ENCODE data around the gene CCDC196.

The CCDC196 gene, protein sequence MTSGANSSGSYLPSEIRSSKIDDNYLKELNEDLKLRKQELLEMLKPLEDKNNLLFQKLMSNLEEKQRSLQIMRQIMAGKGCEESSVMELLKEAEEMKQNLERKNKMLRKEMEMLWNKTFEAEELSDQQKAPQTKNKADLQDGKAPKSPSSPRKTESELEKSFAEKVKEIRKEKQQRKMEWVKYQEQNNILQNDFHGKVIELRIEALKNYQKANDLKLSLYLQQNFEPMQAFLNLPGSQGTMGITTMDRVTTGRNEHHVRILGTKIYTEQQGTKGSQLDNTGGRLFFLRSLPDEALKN

GRCh38 chr14:66485910-66486421 is at the start of gene CCDC196:
TSS of gene CCDC196 (plus strand) at chr14:66486371. CDS start at chr14:66486503, 132 bp downstream.
- no peak for DNase-seq

GRCh38 chr14:66440801-66441200 is 45.4 kb upstream of the CCDC196 start:
- no peak for DNase-seq

DNA sequence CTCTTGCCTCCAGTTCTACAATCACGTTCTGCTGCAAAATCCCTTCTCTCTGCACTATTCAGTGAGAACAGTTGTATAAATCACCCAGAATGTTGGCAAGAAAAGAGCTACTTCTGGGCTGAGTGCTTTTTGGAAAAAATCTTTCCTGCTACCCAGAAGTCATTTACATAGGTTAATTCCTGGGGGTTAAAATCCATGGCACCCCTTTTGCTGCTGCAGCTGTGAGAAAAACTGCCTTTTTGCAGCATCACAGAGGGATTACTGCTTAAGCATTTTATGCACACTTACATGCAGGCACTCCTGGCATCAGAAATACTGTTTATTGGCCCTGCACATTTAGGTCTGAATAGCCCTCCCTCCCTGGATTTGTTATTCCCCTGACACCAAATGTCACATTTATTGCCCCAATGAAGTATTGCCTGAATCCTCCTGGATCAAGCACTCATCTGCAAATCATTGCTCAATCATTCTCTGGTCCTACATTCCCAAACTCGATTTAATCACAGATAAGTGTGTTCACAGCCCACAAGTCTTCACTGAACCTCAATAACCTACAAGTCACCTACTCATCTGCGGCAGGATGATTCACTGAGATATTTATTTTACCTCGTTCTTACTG is 43.1 kb upstream of the CCDC196 start:
- DNase-seq = no peak

GRCh38 chr14:66443785-66444184 is 42.4 kb upstream of the CCDC196 start:
- no peak for DNase-seq

GRCh38 chr14:66444271-66444927 is 41.8 kb upstream of the CCDC196 start:
- no peak for DNase-seq

DNA sequence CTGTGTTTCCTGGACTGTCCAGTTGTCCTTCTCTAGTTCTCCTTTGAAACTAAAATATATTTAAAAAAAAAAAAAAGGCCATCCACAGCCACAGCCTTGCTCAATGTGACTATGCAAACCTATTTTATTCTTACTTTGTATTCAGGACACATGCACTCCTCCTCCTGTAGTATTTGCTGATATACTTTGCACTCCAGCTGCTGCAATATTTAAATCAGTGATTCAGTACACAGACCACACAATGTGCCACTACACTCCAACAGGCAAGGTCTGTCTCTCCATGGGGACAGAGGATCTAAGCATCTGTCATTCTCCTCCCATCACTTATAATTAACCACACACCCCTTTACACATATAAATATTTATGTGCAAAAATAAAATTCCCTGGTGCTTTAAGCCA is 40.2 kb upstream of the CCDC196 start:
- no peak for DNase-seq

DNA sequence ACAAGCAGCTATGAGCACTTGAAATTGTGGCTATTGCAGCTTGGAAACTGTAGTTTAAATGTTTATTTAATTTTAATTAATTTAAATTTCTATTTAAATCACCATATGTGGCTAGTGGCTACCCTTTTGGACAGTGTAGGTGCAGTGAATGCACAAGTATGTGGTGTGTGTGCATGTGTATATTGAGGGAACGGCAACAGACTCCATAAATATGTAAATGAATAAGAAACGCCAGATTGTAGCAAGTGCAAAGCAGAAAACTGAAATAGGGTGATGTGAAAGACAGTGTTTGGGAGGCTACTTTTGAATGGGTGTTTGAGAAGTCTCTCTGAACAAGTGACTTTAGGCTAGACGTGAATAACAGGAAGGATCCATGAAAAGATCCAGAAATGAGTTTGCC is 32.7 kb upstream of the CCDC196 start:
- DNase-seq = no peak

- no peak for DNase-seq
Observed at GRCh38 chr14:66459603-66460002, 26.6 kb upstream of the CCDC196 start.

DNA sequence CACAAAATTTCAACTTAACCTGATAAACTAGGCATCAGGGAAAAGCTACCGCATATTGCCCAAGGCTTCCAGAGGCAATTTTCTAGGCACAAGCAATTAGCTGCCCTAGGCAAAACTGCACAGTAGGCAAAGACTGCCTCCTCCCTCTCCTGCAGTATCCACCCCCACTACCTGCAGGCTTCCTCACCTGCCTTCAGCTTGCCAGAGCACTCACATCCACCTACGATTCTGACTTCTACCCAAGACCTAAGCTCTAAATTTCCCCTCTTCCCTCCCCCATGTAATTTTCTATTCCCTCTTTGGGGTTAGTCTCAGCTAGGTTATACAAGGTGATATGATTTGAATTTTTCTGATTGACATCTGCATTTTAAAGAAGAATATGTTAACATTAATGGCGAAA is 21.9 kb upstream of the CCDC196 start:
- DNase-seq = no peak

- DNase-seq = no peak
Observed at GRCh38 chr14:66468778-66469367, 17.3 kb upstream of the CCDC196 start.

DNA sequence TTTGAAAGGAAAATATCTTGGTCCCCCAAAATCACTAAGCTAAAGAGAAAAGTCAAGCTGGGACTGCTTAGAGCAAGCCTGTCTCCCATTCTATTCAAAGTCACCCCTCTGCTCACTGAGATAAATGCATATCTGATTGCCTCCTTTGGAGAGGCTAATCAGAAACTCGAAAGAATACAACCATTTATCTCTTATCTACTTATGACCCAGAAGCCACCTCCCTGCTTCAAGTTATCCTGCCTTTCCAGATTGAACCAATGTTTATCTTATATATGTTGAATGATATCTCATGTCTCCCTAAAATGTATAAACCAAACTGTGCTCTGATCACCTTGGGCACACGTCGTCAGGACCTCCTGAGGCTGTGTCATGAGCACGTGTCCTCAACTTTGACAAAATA is 14.6 kb upstream of the CCDC196 start:
- DNase-seq = no peak

- no peak for DNase-seq
Observed at GRCh38 chr14:66472251-66472650, 13.9 kb upstream of the CCDC196 start.

- no peak for DNase-seq
Observed at GRCh38 chr14:66473223-66473622, 12.9 kb upstream of the CCDC196 start.

- no peak for DNase-seq
Observed at GRCh38 chr14:66476964-66477363, 9.2 kb upstream of the CCDC196 start.

- no peak for DNase-seq
Observed at GRCh38 chr14:66477567-66477966, 8.6 kb upstream of the CCDC196 start.

DNA sequence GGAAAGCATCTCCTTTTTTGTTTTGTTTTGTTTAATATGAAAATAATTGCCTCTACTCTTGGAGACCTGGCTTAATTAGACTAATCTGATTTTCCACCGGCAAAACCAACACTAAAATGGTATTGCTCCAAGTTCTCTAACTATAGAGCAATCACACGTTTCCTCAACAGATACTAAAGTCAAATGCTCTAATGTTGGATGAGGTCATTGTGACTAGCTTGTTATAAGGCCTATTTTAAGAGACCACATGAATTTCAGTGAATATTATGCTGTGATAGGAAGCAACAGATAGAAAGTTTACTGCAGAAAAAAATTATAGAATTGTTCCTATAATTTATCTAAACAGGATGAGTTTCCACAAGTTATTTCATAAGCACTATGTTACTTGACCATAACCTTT is 3.3 kb upstream of the CCDC196 start:
- DNase-seq = no peak

DNA sequence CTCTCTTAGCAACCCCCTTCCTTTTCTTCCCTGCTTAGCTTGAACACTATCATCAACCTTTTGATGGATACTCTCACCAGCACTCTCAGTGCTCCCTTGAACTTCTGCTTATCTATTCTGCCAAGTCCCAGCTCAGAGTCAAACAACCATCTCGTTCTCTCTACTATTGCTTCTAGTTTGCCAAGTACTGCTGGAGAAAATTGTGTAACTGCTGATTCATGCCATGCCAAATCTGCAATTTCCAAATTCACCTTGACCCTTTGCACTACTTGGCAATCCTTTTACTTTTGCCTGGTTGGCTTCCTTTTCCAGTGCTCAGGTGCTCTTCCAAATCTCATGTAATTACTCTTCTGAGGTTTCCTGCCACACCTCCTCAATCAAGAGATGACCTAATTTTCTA is 2.8 kb upstream of the CCDC196 start:
- DNase-seq = no peak

GRCh38 chr14:66485029-66485428 is 1.1 kb upstream of the CCDC196 start:
- DNase-seq = no peak

- no peak for DNase-seq
Observed at GRCh38 chr14:66487164-66487563, 993 bp downstream of the CCDC196 start.

GRCh38 chr14:66490143-66491111 is 4.3 kb downstream of the CCDC196 start:
- DNase-seq = no peak

GRCh38 chr14:66493750-66494149 is 7.6 kb downstream of the CCDC196 start:
- no peak for DNase-seq
